ENCODE results near the gene JOSD2. TPM values are rescaled to one million over a fixed set of nuclear protein-coding genes. Genes with fewer than 3 reads are reported as not detected.

JOSD2 gene
- total RNA-seq, 2 donors from 2014 or later, result 29.4 to 31.7 TPM

GRCh38 chr19:50554212-50554611, 43.2 kb upstream of the JOSD2 start:
- H3K9me3 ChIP-seq, result no peaks in the 10 kb centered on the region
- WGBS, result 89% methylated on average over 10 of the region's 10 CpGs
- intact Hi-C loops (cut with DNase I), result no loop called here
- H3K4me1 ChIP-seq (replicated peaks), result no peaks in the 10 kb centered on the region
- H3K27ac ChIP-seq, result no peak overlapping the region
- TF ChIP-seq POLR2AphosphoS5 (IDR thresholded peaks at IDR 0.05) (no peak), POLR2A (IDR thresholded peaks at IDR 0.05) (no peak)
- TF ChIP-seq, protein P1, sequence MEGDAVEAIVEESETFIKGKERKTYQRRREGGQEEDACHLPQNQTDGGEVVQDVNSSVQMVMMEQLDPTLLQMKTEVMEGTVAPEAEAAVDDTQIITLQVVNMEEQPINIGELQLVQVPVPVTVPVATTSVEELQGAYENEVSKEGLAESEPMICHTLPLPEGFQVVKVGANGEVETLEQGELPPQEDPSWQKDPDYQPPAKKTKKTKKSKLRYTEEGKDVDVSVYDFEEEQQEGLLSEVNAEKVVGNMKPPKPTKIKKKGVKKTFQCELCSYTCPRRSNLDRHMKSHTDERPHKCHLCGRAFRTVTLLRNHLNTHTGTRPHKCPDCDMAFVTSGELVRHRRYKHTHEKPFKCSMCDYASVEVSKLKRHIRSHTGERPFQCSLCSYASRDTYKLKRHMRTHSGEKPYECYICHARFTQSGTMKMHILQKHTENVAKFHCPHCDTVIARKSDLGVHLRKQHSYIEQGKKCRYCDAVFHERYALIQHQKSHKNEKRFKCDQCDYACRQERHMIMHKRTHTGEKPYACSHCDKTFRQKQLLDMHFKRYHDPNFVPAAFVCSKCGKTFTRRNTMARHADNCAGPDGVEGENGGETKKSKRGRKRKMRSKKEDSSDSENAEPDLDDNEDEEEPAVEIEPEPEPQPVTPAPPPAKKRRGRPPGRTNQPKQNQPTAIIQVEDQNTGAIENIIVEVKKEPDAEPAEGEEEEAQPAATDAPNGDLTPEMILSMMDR (IDR thresholded peaks at IDR 0.05), result no peak
- no peak overlapping the region for H3K4me3 ChIP-seq
- no peaks in the 10 kb centered on the region for H3K36me3 ChIP-seq
- peaks cover 22% of the 10 kb centered on the region for H3K27me3 ChIP-seq (replicated peaks; ENCODE audit: insufficient read depth)
- DNase-seq (ENCODE audit: low spot score), result no peak

DNA sequence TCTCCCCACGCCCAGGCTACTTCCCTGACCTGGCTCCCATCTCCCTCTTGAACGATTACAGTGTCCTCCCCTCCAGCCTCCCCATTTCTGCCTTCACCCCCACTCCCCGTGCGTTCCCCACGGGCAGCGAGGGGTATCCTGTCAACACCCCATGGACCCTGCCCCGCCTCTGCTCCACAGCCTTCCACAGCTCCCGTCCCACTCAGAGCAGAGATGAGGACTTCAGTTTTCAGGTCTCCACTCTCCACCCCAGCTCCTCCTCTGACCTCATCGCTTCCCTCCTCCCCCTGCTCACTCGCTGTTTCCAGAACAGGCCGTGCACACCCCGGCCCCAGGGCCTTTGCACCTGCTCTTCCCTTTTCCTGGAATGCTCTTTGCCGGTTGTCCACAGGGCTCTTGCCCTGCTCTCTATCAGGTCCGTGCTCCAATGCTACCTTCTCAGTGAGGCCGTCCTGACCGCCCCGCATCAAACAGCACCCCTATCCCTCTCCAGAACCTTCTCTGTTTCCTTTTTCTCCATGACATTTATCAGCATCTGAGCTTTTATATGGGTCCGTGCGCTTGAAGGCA, 42.2 kb upstream of the JOSD2 start:
- H3K9me3 ChIP-seq, result no peaks in the 10 kb centered on the region
- intact Hi-C loops (cut with DNase I), result no loop called here
- TF ChIP-seq POLR2A (IDR thresholded peaks at IDR 0.05) (no peak), POLR2AphosphoS5 (IDR thresholded peaks at IDR 0.05) (no peak)
- TF ChIP-seq, protein P1 (IDR thresholded peaks at IDR 0.05), result no peak
- no peaks in the 10 kb centered on the region for H3K36me3 ChIP-seq
- no peak overlapping the region for H3K27ac ChIP-seq
- no peak for DNase-seq (ENCODE audit: low spot score)
- H3K27me3 ChIP-seq (replicated peaks; ENCODE audit: insufficient read depth), result peaks cover 27% of the 10 kb centered on the region
- H3K4me1 ChIP-seq (replicated peaks), result no peaks in the 10 kb centered on the region
- H3K4me3 ChIP-seq, result no peak overlapping the region
- WGBS, result 75% methylated on average over 19 of the region's 19 CpGs

GRCh38 chr19:50552540-50552939, 41.5 kb upstream of the JOSD2 start:
- no peak for TF ChIP-seq POLR2AphosphoS5 (IDR thresholded peaks at IDR 0.05)
- TF ChIP-seq, protein P1 (IDR thresholded peaks at IDR 0.05), result no peak
- no peak for TF ChIP-seq POLR2A (IDR thresholded peaks at IDR 0.05)
- Histone ChIP-seq H3K27ac (no peak overlapping the region), H3K9me3 (no peaks in the 10 kb centered on the region), H3K4me3 (no peak overlapping the region), H3K36me3 (no peaks in the 10 kb centered on the region), H3K4me1 (replicated peaks) (no peaks in the 10 kb centered on the region), H3K27me3 (replicated peaks; ENCODE audit: insufficient read depth) (peaks cover 27% of the 10 kb centered on the region)
- DNase-seq (ENCODE audit: low spot score), result no peak
- intact Hi-C loops (cut with DNase I), result no loop called here
- WGBS, result 74% methylated on average over 15 of the region's 15 CpGs

DNA sequence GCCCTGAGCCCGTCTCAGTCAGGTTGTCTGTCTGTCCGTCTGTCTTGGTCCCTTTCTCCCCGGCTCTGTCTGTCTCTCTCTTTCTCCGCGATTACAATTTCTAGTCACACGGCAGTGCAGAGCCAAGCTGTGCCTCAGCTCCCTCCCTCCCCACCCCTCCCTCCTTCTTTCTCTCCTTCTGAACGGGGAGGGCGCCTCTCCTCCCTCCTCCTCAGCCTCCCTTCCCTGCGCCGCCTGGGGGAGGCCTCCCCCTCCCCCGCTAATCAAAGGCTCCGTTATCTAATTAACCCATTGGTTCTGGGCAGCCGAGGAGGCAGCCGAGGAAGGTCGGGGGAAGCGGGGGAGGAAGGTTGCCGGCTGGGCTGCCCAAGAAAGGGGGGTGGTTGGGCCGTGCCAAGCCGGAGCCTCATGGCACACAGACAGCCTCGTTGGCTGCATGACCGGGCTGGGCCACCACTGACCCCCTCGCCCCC, 40.8 kb upstream of the JOSD2 start:
- peaks cover 22% of the 10 kb centered on the region for H3K27me3 ChIP-seq (replicated peaks; ENCODE audit: insufficient read depth)
- intact Hi-C loops (cut with DNase I), result no loop called here
- H3K4me3 ChIP-seq, result no peak overlapping the region
- TF ChIP-seq POLR2A (IDR thresholded peaks at IDR 0.05) (no peak), POLR2AphosphoS5 (IDR thresholded peaks at IDR 0.05) (no peak)
- TF ChIP-seq, protein P1 (IDR thresholded peaks at IDR 0.05), result no peak
- no peaks in the 10 kb centered on the region for H3K9me3 ChIP-seq
- no peak overlapping the region for H3K27ac ChIP-seq
- DNase-seq (ENCODE audit: low spot score), result no peak
- H3K4me1 ChIP-seq (replicated peaks), result no peaks in the 10 kb centered on the region
- no peaks in the 10 kb centered on the region for H3K36me3 ChIP-seq
- WGBS, result under 1% methylated on average over 15 of the region's 22 CpGs

DNA sequence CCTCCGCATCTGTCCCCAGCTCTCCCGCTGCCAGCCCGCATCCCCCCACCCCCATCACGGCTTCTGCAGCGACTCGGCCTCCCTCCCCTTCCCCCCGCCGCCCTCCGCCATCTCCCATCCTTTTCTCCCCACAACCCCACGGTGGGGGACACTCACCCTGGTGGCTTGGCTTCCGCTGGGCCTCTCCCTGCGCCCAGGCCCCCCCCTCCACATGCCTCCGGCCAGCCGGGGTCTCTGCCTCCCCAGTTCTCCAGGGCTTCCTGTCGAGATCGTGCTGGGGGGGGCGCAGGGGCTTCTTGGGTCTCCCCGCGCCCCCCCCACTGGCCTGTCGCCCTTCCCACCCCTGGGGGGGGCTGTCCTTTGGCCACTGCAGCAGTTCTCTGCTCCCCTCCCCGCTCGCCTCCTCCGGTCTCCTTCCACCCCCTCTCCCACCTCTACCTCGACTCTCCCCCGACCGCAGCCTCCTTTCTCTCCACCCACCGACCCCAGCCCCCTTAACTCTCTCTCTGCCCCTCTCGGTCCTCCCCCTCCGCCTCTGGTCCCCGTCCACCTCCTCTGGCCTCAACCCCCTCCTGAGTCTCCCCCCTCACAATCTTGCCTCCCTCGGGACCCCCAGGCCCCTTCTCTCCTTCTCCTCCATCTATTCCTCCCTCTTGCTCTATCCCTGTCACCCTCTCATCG, 40.2 kb upstream of the JOSD2 start:
- Histone ChIP-seq H3K27ac (no peak overlapping the region), H3K4me3 (no peak overlapping the region), H3K4me1 (replicated peaks) (no peaks in the 10 kb centered on the region), H3K9me3 (no peaks in the 10 kb centered on the region), H3K36me3 (no peaks in the 10 kb centered on the region), H3K27me3 (replicated peaks; ENCODE audit: insufficient read depth) (peaks cover 20% of the 10 kb centered on the region)
- DNase-seq (ENCODE audit: low spot score), result no peak
- intact Hi-C loops (cut with DNase I), result no loop called here
- TF ChIP-seq POLR2AphosphoS5 (IDR thresholded peaks at IDR 0.05) (no peak), POLR2A (IDR thresholded peaks at IDR 0.05) (no peak)
- TF ChIP-seq, protein P1 (IDR thresholded peaks at IDR 0.05), result no peak
- 12% methylated on average over 21 of the region's 32 CpGs for WGBS
